Activated T-helper 1 cell treated with Interleukin-2 at 50 U/mL for 16 hours (primary cell): ENCODE data around the gene ESPNL.

ENCODE experiments used
- DNase-seq: peaks from one replicate; pipeline ENCODE4 v3.0.0-alpha.2; 2020; ENCODE audit warnings: low read depth

The ESPNL gene

GRCh38 chr2:238116298-238117198, 16.4 kb downstream of the ESPNL start:
- DNase-seq: no peak

- no peak for DNase-seq
These were observed 17.3 kb downstream of the ESPNL start for GRCh38 chr2:238117199-238118154.

GRCh38 chr2:238119756-238120462, 19.8 kb downstream of the ESPNL start:
- no peak for DNase-seq

GRCh38 chr2:238120463-238121298, 20.5 kb downstream of the ESPNL start:
- DNase-seq: no peak

GRCh38 chr2:238121511-238122286, 21.6 kb downstream of the ESPNL start:
- DNase-seq: no peak

GRCh38 chr2:238122287-238123217, 22.4 kb downstream of the ESPNL start:
- no peak for DNase-seq

- no peak for DNase-seq
These were observed 23.3 kb downstream of the ESPNL start for GRCh38 chr2:238123218-238123971.

GRCh38 chr2:238123991-238124470, 23.9 kb downstream of the ESPNL start:
- DNase-seq: no peak

GRCh38 chr2:238124488-238125126, 24.5 kb downstream of the ESPNL start:
- DNase-seq: no peak

- DNase-seq: no peak
These were observed 25.2 kb downstream of the ESPNL start for GRCh38 chr2:238125127-238125885.

- DNase-seq: no peak
These were observed 26.2 kb downstream of the ESPNL start for GRCh38 chr2:238126338-238126737.

GRCh38 chr2:238126775-238127164, 26.6 kb downstream of the ESPNL start:
- no peak for DNase-seq

- DNase-seq: no peak
These were observed 27.3 kb downstream of the ESPNL start for GRCh38 chr2:238127165-238128060.

GRCh38 chr2:238128061-238128440, 27.9 kb downstream of the ESPNL start:
- no peak for DNase-seq

GRCh38 chr2:238128534-238129001, 28.4 kb downstream of the ESPNL start:
- DNase-seq: no peak
